Nephron progenitor cell (in vitro differentiated cells): ENCODE data around the gene ZGRF1.
A peak's percentile ranks its signal among the peaks of the same experiment; 100 is the strongest.
"Not testable (repeated sequence)": the region's sequence is repeated elsewhere in the genome, so short reads cannot be mapped to it uniquely, and the experiment has no call there.

Source experiments
- DNase-seq: peaks from one replicate; pipeline ENCODE4 v3.0.0; 2021
- H3K27ac Mint-ChIP-seq: 2 replicates; pipeline ENCODE4 v1.8.0; 2021; ENCODE audit warnings: mild to moderate bottlenecking, moderate library complexity, mixed read lengths
- H3K27me3 Mint-ChIP-seq: 2 replicates; pipeline ENCODE4 v1.8.0; 2021; ENCODE audit warnings: mild to moderate bottlenecking, low read depth, mixed read lengths; ENCODE audit not compliant: poor library complexity
- H3K36me3 Mint-ChIP-seq: 2 replicates; pipeline ENCODE4 v1.8.0; 2021; ENCODE audit warnings: low read depth, mixed read lengths
- H3K4me1 Mint-ChIP-seq: 2 replicates; pipeline ENCODE4 v1.8.0; 2021; ENCODE audit warnings: mixed read lengths
- H3K4me3 Mint-ChIP-seq: 2 replicates; pipeline ENCODE4 v1.8.0; 2021; ENCODE audit warnings: mild to moderate bottlenecking, moderate library complexity, mixed read lengths
- H3K9me3 Mint-ChIP-seq: 2 replicates; pipeline ENCODE4 v1.8.0; 2021; ENCODE audit warnings: mild to moderate bottlenecking, moderate library complexity, mixed read lengths
- TF ChIP-seq, protein P1 (sequence below): fragments of 200-600 bp; sonication (generic); IDR thresholded peaks from 2 replicates; pipeline ENCODE4 v1.5.0; 2021; ENCODE audit warnings: antibody characterized with exemption

ZGRF1 gene

DNA sequence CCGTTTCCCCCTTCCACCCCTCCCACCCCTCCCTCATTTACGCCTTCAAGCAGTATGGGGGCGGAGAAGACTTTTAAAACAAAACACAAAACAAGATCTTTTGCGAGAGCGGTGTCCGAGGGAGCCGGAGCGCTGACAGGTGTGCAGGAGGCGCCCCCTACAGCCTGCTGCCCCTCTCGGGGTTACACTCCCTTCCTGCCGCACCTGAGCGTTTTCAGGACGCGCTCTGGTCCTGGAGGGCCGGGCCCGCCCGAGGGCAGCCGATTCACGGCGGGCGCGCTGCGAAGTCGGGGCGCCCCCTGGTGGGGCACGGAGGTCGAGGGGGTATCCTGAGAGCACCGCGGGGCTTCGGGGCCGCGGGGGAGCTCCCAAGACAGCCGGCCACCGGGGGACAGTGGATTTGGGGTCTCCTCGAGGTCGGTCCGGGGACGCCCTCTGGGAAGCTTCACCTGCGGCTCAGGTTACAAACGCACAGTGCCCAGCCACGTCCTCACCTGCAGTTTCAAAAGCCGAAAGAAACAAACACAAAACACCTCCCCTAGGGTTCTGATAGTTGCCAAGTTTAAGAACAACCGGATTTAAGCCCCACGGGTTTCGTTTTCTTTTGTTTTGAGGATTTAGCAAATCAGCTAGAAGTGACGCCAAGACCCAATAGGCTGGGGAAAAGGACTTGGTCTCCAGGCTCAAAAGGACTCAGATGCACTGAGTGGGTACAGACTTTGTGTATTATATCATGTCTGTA lies 112.8 kb downstream of the ZGRF1 start:
- H3K36me3 Mint-ChIP-seq = no peaks in the 10 kb centered on the region
- H3K27ac Mint-ChIP-seq = no peak overlapping the region
- peaks cover 42% of the 10 kb centered on the region for H3K4me1 Mint-ChIP-seq
- peaks cover 13% of the 10 kb centered on the region for H3K9me3 Mint-ChIP-seq
- H3K4me3 Mint-ChIP-seq = peak overlapping the region; percentile 80
- H3K27me3 Mint-ChIP-seq = peaks cover 88% of the 10 kb centered on the region
- TF ChIP-seq, protein P1, sequence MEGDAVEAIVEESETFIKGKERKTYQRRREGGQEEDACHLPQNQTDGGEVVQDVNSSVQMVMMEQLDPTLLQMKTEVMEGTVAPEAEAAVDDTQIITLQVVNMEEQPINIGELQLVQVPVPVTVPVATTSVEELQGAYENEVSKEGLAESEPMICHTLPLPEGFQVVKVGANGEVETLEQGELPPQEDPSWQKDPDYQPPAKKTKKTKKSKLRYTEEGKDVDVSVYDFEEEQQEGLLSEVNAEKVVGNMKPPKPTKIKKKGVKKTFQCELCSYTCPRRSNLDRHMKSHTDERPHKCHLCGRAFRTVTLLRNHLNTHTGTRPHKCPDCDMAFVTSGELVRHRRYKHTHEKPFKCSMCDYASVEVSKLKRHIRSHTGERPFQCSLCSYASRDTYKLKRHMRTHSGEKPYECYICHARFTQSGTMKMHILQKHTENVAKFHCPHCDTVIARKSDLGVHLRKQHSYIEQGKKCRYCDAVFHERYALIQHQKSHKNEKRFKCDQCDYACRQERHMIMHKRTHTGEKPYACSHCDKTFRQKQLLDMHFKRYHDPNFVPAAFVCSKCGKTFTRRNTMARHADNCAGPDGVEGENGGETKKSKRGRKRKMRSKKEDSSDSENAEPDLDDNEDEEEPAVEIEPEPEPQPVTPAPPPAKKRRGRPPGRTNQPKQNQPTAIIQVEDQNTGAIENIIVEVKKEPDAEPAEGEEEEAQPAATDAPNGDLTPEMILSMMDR = peak; percentile 78
- peak; percentile 86 for DNase-seq

DNA sequence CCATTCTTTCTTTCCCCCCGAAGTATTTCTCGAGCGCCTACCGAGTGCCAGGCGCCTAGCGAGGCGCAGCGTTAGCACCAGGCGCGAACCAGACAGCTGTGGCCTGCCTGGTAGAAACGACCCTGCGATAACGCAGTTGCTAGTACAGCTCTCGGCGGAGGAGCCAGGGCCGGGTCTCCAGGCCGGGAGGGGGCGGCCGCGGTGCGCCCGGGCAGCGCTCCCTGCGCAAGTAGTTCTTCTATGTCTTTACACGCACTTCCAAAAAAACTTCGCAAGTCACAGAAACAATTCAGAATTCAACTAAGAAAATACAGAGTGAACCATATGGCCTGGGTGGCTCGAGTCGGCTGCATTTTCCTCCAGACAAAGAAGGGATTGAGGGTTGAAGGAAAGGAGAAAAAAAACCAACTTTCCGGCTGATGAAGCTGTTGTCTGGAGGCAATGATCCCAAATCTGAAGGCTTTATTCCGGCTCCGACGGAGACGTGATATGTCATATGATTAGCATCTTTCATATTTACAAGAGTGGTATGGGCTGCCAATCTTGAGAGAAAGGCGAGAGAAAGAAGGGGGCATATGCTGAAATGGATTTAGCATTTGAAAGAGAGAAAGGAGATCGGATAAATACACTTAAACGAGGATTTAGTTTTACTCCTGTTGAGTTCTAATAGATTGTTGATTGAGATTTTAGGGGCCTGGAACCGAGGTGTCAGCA lies 113.5 kb downstream of the ZGRF1 start:
- no peak overlapping the region for H3K27ac Mint-ChIP-seq
- peaks cover 96% of the 10 kb centered on the region for H3K27me3 Mint-ChIP-seq
- peaks cover 45% of the 10 kb centered on the region for H3K4me1 Mint-ChIP-seq
- peak overlapping the region; percentile 80 for H3K4me3 Mint-ChIP-seq
- no peaks in the 10 kb centered on the region for H3K36me3 Mint-ChIP-seq
- peaks cover 13% of the 10 kb centered on the region for H3K9me3 Mint-ChIP-seq
- DNase-seq = peak; percentile 67
- TF ChIP-seq, protein P1 = peak; percentile 16

DNA sequence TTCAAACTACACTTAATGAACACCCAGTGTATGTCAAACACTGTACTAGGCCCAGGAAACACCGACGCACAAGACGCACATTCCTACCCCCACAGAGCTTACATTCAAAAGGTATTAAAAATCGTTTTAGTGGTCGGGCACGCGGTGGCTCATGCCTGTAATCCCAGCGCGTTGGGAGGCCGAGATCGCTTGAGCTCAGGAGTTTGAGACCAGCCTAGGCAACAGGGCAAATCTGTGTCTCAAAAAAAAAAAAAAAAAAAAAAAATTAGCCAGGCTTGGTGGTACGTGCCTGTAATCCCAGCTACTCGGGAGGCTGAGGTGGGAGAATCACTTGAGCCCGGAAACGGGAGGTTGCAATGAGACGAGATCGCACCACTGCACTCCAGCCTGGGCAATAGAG lies 114.3 kb downstream of the ZGRF1 start:
- DNase-seq = not testable (repeated sequence)
- Mint-ChIP-seq H3K4me1 (peaks cover 52% of the 10 kb centered on the region), H3K4me3 (peak overlapping the region; percentile 80)

DNA sequence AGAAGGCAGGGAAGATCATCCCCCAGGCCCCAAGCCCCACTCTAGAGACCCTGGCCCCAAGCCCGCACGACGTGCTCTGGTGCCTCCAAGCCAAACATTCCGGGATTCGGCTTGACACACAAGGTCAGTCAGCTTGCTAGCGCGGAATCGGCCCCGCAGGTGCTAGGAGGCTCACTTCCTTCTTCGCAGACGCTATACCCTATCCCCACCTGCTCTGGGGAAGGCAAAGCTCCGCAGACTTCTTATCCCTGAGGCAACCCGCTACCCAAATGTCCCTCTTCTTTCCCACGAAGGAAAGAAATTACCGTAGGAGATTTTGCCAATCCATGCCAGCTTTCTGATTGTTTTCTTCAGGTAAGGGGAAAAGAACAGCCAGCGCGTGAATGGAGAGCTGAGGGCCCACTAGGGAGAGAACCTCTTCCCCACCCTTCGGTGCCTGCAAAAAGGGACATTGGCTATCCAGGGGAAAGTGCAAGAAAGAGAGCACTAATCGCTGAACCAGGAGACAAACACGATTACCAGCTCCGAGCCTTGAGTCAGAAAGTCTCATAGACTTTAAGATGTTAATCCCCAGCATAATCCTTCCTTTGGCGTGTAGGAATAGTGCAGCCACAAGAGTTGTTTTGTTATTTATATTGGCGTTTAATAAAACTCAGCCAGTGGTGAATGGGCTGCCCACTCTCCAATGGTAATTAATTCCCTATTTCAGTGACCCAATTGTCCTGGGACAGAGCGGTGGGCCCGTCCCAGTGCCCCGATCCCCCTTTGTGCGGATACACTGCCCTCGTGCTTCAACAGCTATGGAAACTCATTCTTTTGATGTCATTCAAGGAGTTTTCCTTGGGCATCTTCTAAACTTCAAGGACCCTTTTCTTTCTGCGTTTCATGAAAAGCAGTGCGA lies 115.3 kb downstream of the ZGRF1 start:
- H3K36me3 Mint-ChIP-seq = no peaks in the 10 kb centered on the region
- DNase-seq = peak; percentile 48
- peaks cover 62% of the 10 kb centered on the region for H3K4me1 Mint-ChIP-seq
- H3K4me3 Mint-ChIP-seq = peak overlapping the region; percentile 70
- TF ChIP-seq, protein P1 = no peak
- H3K27me3 Mint-ChIP-seq = peaks cover 100% of the 10 kb centered on the region
- H3K9me3 Mint-ChIP-seq = peaks cover 15% of the 10 kb centered on the region
- H3K27ac Mint-ChIP-seq = no peak overlapping the region

More for the DNA sequence above, 114.3 kb downstream of the ZGRF1 start:
- not testable (repeated sequence) for H3K36me3 Mint-ChIP-seq, H3K27ac Mint-ChIP-seq
- Mint-ChIP-seq H3K27me3 (peaks cover 100% of the 10 kb centered on the region), H3K9me3 (peaks cover 13% of the 10 kb centered on the region)

DNA sequence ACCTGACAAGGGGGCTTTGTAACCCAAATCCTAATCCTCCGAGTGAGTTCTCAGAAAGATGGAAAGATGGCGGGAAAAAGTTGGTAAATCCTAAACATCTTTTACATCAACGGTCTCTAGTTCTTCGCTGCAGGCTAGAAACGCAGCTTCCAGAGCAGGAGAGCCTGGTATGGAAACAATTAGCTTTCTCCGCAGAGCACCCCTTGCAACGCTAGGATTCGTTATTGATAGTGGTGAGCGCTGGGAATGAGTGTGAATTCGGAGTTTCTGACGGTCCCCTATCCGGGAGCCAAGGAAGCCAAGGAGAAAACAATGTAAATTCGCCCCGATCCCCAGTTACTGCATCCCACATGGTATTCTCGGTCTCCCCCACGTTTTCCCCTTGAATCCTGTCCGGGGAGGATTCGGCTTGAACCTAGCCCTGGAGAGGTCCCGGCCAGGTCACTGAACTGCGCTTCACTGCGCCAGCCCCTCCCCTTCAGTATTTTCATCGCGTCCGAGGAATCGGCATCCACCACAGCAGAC lies 116.0 kb downstream of the ZGRF1 start:
- DNase-seq = peak; percentile 3
- no peak overlapping the region for H3K27ac Mint-ChIP-seq
- no peaks in the 10 kb centered on the region for H3K36me3 Mint-ChIP-seq
- H3K4me1 Mint-ChIP-seq = peaks cover 68% of the 10 kb centered on the region
- H3K4me3 Mint-ChIP-seq = peak overlapping the region; percentile 70
- H3K9me3 Mint-ChIP-seq = peaks cover 15% of the 10 kb centered on the region
- TF ChIP-seq, protein P1 = no peak
- H3K27me3 Mint-ChIP-seq = peaks cover 100% of the 10 kb centered on the region
